ENCODE measurements around the gene AHNAK2.
"Not testable (repeated sequence)": the region's sequence is repeated elsewhere in the genome, so short reads cannot be mapped to it uniquely, and the experiment has no call there.

AHNAK2 gene

DNA sequence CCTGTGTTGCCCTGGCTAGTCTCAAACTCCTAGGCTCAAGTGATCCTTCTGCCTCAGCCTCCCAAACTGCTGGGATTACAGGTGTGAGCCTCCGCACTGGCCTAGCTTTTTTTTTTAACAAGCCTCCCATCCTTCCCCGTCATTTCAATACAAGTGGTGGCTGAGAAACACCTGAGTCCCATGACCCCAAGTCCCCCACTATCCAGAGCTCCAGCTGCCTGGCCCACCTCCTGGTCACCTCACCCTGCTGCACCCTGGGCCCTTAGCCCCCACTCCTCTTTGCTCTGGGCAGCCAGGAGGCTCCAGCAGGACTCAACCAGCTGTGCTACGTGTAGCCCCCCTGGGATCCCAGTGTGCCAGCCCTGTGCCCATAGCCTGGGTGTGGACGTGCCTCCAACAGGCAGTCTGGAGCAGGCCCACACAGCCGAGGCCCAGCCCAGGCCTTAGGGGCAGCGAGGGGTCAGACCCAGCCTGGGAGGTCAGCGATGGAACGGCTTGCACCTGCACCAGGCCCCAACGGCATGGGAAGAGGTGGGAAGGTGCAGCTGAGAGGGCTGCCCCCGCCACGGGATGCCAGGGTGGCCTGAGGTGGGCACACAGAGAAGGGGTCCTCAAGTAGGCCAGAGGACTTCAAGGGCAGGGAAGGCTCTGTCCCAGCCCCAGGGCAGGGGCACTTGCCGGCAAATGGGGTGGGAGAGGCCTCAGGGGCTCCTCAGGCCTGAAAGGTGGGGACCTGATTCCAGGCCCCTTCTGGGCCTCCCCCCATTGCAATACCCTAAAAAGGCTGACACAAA is 6.5 kb downstream of the AHNAK2 start:
- no peak for DNase-seq

DNA sequence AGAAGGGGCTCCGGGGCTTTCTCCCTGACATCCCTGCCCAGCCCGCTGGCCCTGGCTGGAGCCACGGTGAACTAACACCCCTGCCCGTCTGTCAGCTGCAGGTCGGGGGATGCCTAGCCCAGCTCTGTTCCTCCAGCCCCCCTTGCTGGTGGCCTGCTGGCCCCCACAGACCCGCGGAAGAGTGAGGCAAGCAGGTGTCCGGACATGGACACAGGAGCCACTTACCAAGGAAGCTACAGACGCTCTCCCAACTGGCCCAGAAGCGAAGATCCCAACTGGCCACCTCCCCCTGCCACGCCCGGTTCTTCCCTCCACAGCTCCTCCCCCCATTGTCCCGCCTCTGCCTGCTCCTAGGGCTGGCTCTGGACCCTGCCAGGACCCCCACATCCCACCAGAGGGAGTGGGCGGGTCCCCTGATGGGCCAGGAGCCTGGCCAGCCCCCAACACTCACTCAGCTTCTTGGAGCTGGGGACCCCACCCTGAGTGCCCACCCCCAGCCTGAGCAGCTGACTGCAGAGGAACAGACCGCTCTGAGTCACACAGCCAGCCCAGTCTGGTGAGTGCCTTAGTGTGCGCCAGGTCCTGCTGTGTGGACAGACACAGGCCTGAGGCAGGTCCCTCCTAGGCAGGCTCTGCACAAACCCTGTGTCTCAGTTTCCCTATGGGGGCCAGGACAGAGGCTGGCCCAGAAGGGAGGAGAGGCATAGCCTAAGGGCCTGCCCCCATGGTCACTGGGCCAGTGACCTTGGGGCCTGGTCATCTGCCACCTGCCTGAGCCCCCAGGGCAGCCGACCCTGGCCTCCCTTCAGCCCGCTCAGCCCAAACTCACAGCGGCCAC is 7.7 kb downstream of the AHNAK2 start:
- DNase-seq, result no peak

DNA sequence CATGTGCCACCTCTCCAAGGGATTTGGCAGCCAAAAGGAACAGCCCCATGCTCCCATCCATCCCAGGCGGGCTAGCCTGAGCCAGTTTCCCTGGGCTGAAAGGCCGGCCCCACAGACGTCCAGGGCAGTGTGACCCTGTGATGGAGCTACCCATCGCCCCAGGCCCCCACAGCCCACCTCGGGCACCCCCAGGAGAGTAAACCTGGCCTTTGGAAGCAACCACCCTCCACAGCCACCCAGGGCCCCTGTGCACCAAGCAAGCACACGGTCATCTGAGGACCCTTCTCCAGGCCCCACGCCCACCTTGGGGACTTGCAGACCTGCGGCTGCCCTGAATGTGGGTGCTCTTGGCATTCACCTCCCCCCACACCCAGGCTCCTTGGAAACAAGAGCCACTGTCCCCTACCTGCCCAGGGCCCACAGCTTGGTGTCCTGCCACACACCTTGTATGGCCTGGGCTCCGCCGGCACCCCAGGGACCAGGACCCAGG is 8.4 kb downstream of the AHNAK2 start:
- no peak for DNase-seq

DNA sequence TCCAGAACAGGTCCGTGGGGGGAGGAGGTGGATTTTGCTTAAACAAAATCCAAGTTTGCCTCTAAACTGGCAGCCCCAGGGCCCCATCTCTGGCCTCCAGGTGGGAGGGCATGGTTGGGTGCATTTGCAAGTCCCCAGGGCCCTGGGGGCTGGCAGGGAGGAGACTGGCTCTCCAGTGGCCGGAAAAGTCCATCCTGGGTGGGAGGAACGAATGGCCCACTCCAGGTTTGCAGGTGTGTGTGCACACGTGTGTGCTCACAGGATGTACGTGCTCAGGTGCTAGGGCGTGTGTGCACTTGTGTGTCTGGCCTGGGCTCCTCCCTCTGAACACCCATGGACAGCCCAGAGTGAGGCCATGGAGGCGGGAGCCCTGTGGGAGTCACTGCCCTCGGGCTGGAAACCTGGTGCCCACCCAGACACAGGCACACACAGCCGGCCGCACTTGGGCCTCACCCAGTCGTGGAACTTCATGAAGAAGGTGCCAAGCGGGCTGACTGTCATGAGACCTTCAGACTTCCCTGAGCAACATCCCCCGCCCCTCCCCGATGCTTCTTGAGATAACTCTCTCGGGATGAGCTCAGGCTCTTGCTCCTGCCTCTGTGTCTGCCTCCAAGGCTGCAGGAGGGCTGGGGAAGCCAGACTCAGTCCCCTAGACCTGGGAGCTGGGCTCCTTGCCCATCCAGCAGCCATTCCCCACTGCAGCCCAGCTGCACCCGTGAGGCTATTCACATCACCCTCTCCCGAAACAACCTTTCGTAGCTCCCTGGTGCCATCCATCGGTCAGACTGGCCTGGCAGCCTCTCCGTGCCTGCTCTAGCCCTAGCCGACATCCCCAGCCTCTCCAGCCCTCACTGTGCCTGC is 9.4 kb downstream of the AHNAK2 start:
- DNase-seq, result no peak

DNA sequence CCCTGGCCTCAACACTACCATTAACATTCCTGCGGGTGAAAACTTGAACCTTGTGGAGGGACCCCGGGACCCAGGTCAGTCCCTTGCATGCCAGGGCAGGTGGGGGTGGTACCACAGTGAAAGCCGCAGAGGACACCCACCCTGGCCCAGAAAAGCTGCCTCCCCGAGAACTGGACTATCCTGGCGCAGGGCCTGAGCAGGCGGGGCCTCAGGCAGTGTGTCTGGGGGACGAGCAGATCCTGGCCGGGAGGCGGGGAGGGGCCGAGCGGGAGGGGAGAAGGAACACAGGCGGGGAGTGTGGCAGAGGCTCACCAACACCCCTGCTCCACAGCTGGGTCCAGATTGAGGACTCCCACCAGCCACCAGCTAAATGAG is 10.0 kb downstream of the AHNAK2 start:
- DNase-seq, result no peak

DNA sequence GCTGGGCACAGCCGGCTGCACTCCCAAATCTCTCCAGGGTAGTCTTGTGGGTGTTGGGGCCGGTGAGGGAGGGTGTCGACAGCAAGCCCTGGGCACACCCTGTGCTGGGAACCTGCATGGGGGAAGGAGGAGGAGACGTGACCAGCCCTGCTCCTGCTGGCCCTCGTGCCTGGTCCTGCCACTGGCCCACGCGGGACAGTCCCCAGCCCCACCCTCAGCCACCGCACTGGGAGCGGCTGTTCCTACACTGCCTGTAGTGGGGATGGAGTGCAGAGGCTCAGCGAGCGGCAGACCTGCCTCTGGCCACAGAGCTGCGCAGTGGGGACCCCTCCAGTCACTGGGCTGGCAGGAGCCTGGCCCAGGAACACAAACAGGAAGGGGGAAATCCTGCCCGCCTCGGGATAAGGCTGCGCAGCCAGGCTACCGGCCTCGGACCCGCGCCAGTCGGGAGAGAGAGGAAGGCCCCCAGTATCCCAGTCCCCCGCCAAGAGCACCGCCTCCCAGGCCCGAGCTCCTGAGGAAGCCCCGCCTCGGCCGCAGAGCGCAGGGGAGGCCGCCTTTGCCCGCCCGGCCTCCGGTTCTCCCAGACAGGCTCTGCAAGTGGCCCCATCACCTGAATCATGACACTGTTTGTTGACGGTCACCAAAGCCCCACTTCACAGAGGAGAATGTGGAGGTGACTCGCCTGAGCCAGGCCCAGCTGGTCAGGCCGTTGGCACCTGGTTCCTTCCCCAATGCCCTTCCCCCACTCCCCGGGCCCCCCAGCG is 10.6 kb downstream of the AHNAK2 start:
- no peak for DNase-seq

DNA sequence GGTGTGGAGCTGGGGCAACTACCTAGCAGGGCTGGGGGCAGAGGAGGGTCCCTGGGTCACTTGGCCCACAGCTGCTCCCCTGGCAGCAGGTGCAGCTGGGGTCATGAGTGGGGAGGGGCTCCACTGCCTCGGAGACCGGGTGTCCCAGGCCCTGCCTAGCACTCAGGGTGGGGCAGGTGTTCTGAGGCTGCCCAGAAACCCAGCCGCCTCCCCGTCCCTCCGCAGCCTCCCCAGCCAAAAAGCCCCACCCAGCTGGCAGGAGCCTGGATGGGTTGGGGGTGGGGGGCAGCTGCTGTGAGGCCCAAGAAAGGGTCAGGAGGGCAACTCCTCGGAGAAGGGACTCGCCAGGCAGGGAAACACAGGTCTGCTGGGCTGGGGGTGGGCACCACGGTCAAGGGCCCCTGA is 11.2 kb downstream of the AHNAK2 start:
- no peak for DNase-seq

DNA sequence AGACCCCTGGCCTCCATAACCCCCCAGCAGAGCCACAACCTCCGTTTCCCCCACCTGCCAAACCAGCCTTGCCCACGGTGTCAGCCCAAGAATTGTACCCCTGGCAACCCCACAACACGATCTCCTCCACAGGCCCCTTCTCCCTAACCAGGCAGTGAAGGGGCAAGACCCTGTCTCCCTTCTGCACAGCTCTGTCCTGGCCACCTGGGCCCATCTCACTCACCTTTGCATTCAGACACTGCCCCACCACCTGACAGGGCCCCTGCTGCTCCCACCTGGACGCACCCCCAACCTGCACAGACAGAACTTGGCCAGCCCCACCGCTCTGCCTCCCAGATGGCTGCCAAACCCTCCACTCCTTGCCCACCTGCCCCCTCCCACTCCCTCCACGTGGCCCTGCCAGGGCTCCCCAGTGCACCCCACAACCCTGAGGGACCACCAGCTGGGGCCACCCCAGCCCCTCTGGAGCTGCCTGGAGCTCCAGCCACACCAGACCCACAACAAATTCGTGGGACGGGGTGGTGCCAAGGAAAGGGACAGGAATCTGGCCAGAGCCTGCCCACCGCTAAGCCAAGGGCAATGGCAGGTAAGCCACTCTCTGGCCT is 11.8 kb downstream of the AHNAK2 start:
- DNase-seq, result no peak

DNA sequence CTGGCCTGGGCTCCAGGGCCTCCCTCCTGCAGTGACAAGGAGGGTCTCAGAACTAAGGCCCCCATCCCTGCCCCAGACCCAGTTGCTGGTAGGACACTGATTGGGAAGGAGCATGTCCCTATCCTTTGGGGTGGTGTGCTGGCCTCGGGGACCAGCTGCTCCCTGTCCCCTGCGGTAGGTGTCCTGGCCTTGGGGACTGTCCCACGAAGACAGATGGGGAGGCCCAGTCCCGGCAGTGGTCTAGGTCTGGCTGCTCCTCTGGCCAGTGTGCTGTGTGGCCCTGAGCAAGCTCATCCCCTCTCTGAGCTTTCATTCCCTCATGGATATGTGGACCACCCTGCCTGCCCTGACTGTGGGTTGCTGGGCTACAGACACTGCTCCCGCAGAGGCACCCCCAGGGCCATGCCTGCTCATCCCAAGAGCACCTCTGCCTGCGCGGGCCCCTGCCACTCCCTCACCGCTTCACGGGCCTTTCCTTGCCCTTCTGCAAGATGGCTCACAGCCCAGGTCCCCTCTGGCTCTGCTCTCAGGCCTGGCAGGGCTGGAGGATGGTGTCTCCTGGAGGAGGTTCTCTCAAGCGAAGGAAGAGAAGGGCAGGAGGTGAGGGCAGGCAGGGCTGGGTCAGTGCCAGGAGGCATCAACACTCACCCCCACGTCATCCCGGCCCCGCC is 12.5 kb downstream of the AHNAK2 start:
- DNase-seq, result no peak

DNA sequence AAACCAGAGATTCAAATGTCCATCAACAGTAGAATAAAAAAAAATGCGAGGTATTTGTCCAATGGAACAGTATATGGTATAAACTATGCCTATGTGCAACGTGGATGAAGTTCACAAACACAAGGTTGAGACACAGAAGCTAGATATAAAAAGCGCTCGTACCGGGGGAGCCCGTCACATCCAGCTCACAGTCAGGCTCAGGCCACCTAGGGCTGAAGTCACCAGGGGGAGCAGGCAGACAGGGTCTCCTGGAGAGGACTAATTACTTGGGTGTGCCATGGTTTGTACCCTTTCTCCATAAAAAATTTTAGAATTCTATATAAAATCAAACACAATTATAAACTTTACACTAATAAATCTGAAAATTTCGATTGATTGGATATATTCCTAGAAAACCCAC is 13.6 kb downstream of the AHNAK2 start:
- no peak for DNase-seq

DNA sequence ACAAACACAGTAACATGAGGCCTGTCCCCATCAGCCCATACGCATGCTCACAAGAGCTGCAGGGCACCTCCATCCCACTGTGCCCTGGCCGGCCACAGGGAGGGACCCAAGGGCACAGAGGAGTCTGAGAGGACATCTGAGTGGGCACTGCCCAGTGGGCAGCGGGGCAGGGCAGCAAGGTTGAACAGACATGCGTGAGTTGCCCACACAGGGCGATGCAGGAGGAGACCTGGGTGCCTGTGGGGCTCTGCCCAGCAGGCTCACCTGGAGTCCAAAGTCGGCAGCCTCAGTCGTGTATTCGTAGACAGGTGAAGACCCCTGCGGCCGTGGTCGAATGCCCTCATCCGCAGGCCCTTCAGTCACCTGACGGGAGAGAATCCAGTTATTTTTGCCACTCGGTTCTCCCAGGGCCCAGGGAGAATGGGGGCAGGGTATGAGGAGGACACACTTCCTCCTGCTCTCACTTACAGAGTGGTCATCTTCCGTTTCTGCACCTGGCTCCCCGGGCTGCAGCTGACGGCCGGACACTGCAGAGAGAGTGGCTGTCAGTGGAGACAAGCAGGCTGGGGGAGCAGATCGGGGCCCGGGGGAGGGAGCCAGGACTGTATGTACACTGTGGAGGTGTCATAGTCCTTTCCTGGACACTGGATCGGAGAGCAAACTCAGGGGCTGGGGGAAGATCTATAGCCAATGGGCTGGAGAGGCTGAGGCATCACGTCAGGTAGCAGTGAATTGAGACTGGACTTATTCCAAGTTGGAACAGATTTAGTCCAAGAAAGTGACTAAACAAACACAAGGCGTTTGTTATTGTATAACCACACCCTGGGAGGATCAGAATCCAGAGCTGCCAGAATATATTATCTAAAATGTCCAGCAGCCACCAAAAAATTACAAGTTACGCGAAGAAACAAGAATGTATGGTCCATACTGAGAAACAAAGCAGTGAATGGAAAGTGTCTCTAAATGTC is 20.7 kb downstream of the AHNAK2 start:
- DNase-seq, result no peak

DNA sequence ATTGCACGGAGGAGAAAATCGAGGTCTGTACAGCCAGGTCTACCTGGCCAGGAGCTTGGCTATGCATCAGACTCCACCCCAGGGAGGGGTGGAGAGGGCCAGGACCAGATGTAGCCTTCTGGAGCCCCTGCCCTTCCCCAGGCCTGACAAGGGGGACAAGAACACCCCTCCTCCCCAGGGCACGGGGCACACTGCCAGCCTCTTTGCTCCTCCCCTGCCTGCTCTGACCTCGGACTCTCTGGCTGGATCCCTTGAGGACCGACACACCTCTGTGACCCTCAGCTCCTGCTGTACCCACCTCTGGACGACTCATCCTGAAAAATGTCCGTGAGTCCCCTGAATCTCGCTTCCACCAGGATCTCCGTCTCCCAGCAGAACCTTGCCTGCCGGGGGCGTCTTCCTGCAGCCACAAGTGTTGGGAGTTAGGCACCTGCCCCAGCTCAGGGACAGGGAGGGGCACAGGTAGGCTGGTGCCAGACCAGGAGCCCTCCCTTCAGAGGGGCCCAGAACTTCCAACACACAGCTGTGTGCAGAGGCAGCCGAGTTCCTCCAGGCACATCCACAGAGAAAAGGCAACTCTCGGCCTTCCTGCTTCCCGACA is 21.8 kb downstream of the AHNAK2 start:
- DNase-seq, result no peak

DNA sequence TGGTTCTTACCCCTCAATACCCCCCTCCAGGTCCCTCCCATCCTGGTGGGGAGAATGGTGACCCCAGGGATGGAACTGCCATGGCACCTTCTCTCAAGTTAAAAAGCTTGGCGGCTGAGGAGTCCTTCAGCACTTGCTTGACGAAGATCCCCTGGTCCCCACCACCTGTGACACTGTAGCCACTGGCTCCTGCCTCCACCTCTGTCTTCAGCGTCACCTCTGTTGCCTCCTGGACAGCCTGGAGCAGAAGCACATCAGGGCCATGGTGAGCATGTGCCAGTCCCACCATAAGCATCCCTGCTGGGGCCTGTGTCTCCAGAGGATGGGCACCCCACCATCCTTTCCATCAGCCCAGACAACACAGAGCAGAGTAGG is 22.8 kb downstream of the AHNAK2 start:
- no peak for DNase-seq

DNA sequence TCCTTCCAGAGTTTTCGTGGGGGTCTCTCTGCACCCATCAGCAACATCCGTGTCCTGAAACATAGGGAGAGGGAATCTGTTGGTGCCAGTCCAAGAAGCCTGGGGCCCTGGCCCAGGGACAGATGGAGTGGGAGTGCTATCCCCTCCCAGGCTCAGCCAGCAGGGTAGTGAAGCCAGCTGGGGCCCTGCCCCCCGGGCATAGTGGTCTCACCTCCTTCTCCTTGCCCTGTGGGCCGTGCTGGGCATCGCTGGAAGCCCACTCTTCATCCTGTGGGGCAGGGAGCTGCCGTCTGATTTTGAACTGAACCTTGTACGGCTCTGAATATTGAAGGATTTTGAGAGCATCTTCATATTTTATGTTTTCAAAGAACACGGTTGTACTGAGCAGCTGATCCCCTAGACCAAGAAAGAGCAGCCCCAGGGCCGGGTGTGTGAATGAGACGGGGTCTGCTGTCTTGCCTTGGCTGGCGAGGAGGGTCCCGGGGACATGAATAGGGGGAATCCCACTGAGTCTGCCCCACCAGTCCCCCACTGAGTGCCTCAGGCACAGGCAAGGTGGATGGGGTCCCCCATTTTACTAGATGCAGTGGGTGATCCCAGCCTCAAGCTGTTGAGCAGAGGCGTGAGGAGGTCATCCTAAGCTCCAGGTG is 23.3 kb downstream of the AHNAK2 start:
- DNase-seq, result no peak

DNA sequence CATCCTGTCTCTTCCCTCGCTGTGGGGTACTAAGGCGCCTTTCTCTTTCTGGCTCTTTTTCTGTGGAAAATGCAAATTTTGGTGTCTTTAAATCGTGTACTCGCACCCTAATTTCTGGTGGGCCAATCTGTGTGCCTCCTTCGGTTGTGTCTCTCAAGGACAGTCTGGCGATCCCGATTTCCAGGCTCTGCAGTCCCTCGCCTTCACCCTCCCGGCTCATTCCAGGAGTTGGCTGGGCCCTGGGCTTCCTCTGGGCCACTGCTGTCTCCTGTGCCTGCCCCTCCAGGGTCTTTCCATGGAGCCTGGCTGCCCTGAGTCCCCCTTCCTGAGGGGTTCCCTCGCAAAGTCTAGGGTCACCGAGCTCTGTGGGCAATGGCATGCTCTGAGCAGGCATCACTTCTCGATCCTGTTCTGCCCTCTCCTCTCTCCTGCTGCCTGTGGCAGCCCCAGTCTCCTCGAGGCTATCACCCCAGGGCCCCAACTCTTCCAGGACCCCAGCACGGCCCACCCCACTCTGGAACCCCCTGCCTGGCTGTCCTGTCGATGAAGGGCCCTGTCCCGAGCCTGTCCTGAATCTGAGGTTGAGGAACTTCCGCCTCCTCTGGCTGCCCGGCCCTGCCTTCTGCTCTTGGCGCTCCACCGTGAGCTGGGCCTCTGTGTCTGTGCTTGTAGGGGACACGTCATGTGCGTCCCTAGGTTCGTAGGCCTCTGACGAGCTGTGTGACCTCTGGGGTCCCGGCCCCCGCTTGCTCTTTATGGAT is 24.1 kb downstream of the AHNAK2 start:
- no peak for DNase-seq

DNA sequence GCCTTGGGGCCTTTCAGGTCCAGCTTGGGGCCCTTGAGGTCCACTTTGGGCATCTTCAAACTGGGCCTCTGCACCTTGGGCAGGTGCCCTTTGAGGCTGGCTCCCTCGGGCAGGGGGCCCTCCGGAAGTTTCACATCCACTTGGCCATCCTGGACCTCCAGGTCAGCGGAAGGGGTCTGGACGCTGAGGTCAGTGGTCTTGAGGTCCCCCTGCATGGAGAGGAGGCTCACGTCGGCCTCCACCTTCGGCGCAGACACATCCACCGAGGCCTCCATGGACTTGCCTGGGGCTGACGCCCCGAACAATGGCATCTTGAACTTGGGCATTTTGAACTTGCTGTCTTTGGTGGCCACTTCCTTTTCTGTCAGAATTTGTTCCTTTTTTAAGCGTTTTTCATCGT is 25.1 kb downstream of the AHNAK2 start:
- DNase-seq, result no peak

DNA sequence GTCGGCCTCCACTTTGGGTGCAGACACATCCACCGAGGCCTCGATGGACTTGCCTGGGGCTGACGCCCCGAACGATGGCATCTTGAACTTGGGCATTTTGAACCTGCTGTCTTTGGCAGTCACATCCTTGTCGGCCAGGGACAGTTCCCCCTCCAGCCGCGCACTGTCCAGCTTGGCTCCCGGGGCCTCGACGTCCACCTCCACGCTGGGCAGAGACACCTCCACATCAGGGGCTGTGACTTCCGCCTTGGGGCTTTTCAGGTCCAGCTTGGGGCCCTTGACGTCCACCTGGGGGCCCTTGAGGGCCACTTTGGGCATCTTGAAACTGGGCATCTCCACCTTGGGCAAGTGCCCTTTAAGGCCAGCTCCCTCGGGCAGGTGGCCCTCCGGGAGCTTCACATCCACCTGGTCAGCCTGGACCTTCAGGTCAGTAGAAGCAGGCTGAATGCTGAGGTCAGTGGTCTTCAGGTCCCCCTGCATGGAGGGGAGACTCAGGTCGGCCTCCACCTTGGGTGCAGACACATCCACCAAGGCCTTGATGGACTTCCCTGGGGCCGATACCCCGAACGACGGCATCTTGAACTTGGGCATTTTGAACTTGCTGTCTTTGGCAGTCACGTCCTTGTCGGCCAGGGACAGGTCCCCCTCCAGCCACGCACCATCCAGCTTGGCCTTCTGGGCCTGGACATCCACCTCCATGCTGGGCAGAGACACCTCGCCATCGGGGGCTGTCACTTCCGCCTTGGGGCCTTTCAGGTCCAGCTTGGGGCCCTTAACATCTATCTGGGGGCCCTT is 26.1 kb downstream of the AHNAK2 start:
- not testable (repeated sequence) for DNase-seq

DNA sequence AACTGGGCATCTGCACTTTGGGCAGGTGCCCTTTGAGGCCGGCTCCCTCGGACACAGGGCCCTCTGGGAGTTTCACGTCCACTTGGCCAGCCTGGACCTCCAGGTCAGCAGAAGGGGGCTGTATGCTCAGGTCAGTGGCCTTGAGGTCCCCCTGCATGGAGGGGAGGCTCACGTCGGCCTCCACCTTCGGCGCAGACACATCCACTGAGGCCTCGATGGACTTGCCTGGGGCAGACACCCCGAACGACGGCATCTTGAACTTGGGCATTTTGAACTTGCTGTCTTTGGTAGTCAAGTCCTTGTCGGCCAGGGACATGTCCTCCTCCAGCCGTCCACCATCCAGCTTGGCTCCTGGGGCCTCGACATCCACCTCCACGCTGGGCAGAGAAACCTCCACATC is 27.5 kb downstream of the AHNAK2 start:
- not testable (repeated sequence) for DNase-seq
